HG03575 (cell line): ENCODE results near the gene OTUB2.

Experiments used
- ATAC-seq: cut with Tn5 transposase; IDR thresholded peaks from one replicate; pipeline ENCODE4 v1.9.1; 2021; ENCODE audit not compliant: unreplicated experiment, insufficient number of reproducible peaks, low FRiP score; ENCODE audit errors: extremely low read depth

Gene OTUB2

GRCh38 chr14:93994919-93995682 lies 31.0 kb upstream of the OTUB2 start:
- no peak for ATAC-seq

- no peak for ATAC-seq
These were observed 29.9 kb upstream of the OTUB2 start for GRCh38 chr14:93996130-93996695.

- no peak for ATAC-seq
These were observed 29.1 kb upstream of the OTUB2 start, which contains the start of gene CCDC197 for GRCh38 chr14:93997082-93997481. Gene CCDC197, plus strand, starts transcription at chr14:93997301. Its CDS starts 831 bp downstream, at chr14:93998132.

- no peak for ATAC-seq
These were observed 27.9 kb upstream of the OTUB2 start for GRCh38 chr14:93997916-93998870.

- ATAC-seq: no peak
These were observed 27.2 kb upstream of the OTUB2 start for GRCh38 chr14:93998871-93999403.

- no peak for ATAC-seq
These were observed 26.6 kb upstream of the OTUB2 start for GRCh38 chr14:93999573-93999972.

- no peak for ATAC-seq
These were observed 25.9 kb upstream of the OTUB2 start for GRCh38 chr14:94000267-94000666.

- no peak for ATAC-seq
These were observed 25.1 kb upstream of the OTUB2 start for GRCh38 chr14:94001016-94001415.

- no peak for ATAC-seq
These were observed 24.4 kb upstream of the OTUB2 start for GRCh38 chr14:94001501-94002396.

- no peak for ATAC-seq
These were observed 22.7 kb upstream of the OTUB2 start for GRCh38 chr14:94003397-94003796.

- no peak for ATAC-seq
These were observed 22.1 kb upstream of the OTUB2 start for GRCh38 chr14:94004015-94004414.

- no peak for ATAC-seq
These were observed 20.6 kb upstream of the OTUB2 start for GRCh38 chr14:94005324-94006073.

- ATAC-seq: no peak
These were observed 17.9 kb upstream of the OTUB2 start for GRCh38 chr14:94008234-94008633.

- ATAC-seq: no peak
These were observed 16.4 kb upstream of the OTUB2 start for GRCh38 chr14:94009767-94010166.

- ATAC-seq: no peak
These were observed 15.5 kb upstream of the OTUB2 start for GRCh38 chr14:94010625-94011024.

- no peak for ATAC-seq
These were observed 14.3 kb upstream of the OTUB2 start for GRCh38 chr14:94011795-94012194.

- no peak for ATAC-seq
These were observed 11.8 kb upstream of the OTUB2 start for GRCh38 chr14:94014382-94014781.

GRCh38 chr14:94015223-94015622 lies 10.9 kb upstream of the OTUB2 start:
- ATAC-seq: no peak
